ENCODE data around the gene PIK3AP1.

The PIK3AP1 gene

DNA sequence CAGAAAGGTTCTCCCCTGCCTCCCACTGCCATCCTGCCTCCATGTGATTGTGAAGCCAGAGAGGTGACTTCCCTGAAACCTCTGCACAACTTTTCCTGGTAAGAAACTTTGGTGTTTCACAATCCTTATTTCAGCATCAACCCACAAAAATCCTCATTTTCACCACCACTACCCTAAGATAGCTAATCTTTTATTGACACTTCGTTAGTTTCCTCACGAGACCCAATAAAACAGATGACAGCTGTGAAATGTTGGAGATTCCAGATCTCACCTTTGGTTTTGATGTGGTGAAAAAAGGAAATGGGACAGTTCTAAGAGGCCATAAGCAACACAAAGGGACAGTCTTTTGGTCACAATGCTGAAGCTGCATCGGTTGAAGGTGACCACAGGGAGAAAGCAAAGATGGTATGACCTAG, 73.6 kb downstream of the PIK3AP1 start:
- DNase-seq (ENCODE audit: insufficient read length, low spot score) (no peak), FAIRE-seq (no peak)

DNA sequence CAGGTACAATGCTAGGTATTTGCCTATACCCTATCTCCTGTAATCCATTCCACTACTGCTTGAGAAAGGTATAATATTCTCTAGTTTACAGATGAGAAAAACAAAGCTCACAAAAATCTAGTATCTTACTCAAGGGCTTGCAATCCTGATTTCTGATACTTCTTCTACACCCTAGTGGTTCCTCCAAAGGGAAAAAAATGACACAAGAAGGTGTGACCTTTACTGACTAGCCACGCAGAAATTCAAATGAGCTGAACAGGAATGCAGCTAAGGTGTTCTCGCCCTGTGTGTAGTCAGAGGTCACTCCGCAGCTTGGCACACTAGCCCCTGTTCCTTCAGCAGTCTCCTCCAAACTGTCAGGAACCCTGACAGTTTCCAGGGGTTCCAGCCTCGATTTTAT, 74.0 kb downstream of the PIK3AP1 start:
- DNase-seq (ENCODE audit: insufficient read length, low spot score) (no peak), FAIRE-seq (no peak)

DNA sequence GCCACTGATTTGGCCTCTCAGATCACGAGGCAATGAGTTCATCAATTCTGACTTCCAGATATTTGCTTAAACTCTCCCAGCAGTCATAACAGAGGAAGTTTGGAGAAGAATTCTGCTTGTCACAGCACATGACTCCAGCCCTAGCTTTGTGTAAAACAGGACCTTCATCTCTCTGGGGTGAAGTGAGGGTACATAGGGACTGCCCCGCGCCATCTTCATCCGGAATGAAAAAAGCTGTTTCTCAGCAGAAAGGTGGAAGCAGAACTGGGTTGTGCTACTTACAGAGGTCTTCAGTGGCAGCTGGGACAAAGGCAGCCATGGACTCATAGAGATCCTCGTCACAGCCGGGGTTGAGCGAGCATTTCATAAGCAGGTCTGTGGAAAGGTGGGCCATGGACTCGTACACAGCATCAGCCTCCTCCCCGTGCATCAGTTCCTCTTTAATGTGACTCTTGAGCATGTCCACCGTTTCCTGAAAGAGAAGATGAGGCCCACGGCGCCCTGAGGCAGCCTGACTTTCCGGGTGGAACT, 75.1 kb downstream of the PIK3AP1 start:
- no peak for FAIRE-seq
- DNase-seq (ENCODE audit: insufficient read length, low spot score): no peak

DNA sequence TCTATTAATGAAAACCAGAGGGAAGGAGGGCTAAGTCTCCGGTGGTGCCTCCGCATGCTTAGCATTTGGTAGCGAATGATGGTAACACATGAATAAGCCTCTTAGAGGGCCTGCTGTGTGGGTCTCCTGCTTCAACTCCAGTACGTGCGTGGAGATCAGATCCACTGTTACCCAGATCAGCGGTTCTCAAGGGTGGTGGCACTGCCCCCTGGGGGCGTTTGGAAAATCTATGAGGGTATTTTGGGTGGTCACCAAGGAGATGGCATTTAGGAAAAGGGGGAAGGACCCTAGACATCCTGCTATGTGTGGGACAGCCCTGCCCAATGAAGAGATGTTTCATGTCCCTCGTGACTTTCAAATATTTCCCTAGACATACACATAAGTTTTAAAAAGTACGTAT, 76.4 kb downstream of the PIK3AP1 start:
- FAIRE-seq: no peak
- DNase-seq (ENCODE audit: insufficient read length, low spot score): no peak

DNA sequence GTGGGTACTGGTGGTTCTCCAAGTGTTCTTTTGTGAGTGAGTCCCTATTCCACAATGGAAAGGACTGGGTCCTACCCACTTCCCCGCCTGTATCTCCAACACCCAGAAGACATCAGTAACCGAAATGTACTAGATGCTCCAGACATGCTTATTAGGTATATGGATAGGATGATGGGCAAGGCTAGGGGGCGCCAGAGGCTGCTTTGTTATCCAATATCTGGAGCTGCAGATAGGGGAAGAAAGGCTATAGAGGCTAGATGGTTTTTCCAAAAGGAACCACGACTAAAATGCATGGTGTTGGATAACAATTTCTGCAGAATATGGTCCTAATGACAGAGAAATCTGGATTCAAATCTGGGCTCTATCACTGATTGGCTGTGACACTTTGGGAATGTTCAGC, 77.3 kb downstream of the PIK3AP1 start:
- FAIRE-seq: no peak
- DNase-seq (ENCODE audit: insufficient read length, low spot score): peak; percentile 28

DNA sequence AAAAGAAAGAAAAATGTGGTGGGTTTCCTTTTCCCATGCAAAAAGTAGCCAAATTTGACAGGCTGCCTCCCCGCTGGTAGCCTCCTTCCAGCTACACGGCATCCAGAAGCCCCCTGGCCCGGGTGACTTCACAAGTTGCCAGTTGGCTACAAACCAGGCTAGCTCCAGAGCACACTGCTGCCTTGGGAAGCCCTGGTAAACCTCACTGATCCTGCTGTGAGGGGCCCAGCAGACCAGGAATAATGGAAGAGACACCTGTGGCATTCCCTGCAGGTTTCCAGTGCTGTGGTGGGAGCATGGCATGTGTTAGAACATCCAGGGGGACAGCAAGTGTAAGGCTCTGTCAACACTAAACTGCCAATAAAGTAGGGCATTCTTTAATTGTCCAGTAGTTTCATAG, 77.8 kb downstream of the PIK3AP1 start:
- no peak for FAIRE-seq
- no peak for DNase-seq (ENCODE audit: insufficient read length, low spot score)

DNA sequence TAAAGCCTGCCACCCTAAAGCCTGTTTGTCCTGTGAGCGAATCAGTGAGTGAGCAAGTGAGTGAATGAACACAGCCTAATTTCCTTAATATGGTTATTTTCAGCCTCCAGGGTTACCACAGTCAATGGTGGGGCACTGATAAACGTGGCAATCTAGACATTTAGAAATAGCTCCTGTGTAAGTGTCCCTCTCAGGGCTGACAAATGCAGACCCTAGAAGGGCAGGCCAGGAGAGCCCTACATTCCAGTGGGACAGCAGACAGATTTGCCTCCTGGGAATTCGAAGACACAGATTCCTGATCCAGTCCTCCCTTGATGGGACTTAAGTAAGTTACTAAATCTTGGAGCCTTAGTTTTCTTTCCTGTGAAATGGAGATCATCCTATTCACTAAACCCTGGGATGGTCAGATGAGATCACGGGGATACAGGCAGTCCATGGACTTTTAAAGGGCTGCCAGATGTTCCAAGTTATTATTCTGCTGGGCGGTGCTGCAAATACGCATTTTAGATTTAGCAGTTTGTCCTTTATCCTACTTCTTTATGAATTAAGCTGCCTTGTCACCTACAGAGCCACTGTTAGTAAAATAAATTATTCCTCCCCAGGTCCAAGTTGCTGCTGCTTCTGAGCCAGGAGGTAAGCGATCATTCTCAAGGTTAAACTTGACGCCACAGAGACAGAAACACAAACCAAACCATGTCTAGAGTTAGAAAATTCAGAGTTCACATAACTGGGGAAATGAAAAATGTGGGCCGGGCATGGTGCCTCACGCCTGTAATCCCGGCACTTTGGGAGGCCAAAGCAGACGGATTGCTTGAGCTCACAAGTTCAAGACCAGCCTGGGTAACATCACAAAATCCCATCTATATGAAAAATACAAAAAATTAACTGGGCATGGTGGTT, 78.7 kb downstream of the PIK3AP1 start:
- FAIRE-seq (no peak), DNase-seq (ENCODE audit: insufficient read length, low spot score) (no peak)

DNA sequence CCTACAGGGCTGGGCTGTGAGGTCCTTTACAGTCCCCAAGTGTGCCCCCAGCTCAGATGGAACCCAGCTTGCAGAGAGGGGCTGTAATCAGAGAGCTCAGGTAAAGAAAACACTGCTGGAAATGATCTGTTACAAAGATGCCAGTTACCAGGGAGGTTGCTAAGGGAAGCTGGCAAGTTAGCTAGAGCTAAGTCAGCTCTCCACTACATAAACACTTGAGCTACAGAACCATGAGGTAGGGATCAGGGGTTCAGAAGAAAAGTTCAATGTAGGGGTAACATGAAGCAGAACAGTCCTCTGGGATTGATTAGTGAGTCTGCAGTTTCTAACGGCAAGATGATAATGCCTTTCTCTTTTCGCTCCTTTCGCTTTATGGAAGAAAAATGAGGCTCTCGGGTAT, 80.4 kb downstream of the PIK3AP1 start:
- DNase-seq (ENCODE audit: insufficient read length, low spot score) (no peak), FAIRE-seq (no peak)

DNA sequence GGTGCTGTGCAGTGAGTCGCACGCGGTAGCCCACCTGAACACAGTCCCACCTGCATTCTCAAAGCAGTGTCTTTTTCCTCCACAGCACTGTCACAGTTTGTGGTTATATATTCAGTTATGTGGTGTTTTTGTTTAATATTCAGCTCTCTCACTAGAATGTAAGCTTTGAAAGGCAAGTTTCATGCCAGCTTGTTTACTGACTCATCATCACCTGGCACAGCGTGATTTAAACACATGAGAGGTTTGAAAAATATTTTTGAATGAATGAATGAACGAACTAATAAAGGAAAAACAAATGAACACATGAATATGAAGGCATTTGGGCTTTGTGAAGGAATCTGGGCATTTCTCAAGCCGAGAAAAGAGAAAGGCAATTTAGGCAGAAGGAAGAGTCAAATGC, 81.6 kb downstream of the PIK3AP1 start:
- FAIRE-seq (no peak), DNase-seq (ENCODE audit: insufficient read length, low spot score) (no peak)

DNA sequence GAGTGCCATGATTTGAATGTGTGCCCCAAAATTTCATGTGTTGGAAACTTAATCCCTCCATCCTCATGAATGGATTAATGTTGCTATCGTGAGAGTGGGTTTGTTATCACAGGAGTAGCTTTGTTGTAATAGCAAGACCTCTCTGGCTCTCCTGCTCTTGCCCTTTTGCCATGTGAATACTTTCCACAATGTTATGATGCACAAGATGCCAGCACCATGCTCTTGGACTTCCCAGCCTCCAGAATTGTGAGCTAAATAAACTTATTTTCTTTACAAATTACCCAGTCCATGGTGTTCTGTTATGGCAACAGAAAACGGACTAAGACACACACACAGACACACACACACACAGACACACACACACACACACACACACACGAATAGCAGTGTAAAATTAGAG, 82.2 kb downstream of the PIK3AP1 start:
- DNase-seq (ENCODE audit: insufficient read length, low spot score) (no peak), FAIRE-seq (no peak)

DNA sequence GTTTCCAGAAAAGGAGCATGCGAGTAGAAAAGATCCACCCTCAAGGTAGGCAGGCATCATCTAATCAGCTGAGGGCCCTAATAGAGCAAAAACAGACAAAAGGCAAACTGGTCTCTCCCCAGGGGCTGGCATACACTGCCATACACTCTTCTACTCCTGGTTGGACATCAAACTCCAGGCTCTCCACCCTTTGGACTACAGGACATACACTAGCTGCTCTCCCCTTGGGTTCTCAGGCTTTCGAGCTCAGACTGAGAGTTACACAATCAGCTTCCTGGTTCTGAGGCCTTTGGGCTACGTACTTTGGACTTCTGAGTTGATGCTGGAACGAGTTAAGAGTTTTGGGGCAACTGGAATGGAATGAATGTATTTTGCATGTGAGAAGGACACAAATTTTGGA, 82.6 kb downstream of the PIK3AP1 start:
- FAIRE-seq (no peak), DNase-seq (ENCODE audit: insufficient read length, low spot score) (no peak)

DNA sequence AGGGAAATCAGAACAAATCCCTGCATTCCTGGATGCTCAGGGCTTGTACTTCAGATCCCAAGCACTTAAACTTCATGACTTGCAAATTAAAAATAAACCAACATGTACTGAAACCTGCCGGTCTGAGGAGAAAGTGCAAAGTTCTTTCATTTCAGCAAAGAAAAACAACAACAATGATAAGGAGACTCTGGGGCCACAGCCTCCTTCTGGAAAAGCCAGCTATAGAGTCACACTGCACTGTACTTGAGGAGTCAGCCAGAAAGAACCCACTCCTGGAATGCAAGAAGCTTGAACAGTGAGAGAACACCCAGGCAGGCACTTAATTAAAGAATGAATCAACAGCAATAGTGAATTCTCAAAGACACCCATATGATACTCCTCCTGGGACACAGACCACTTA, 83.8 kb downstream of the PIK3AP1 start:
- no peak for FAIRE-seq
- DNase-seq (ENCODE audit: insufficient read length, low spot score): no peak

DNA sequence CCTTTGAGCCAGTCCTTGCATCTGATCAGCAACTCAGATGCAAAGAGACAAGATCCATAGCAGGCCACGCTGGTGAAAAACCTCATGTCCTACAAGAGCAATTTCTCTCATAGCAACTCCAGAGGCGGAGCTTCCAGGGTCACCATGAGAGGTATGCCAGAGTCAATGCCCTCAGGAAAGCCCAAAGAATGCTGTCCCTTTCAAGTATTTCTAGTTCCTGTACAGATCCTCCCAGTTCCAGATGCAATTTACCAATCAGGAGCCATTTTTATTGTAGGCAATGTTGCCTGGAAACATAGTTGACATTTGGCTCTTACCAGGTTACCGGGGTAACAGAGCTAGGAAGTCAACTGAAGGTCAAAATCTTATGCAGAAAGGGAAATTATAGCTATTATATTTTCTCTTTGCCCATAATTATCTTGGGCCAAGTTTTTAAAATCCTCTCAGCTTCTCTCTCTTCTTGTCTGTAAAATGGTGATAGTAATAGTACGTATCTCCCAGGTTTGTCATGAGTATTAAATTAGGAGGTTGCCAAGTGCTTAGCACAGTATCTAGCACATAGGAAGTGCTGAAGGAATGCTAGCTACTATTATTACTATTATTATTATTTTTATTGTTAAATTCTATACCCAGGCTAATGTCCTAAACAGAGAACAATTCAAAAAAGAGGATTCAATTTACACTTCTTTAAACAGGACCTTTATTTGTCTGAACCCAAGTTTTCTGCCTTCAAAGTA, 87.2 kb downstream of the PIK3AP1 start:
- FAIRE-seq: no peak
- DNase-seq (ENCODE audit: insufficient read length, low spot score): no peak

DNA sequence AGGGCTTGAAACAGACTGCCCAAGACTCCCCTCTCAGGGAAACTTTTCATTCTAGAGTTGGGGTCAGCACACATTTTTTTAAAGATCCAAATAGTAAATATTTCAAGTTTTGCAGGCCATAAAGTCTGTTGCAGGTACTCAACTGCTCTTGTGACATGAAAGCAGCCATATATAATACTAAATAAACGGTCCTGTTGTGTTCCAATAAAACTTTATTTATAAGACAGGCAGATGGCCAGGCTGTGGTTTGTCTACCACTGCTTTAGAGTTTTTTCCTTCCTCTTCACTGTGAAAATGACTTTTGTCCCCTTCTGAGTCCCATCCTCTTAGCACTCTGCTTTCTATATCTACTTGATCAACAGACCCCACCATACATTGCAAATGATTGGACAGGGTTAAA, 93.0 kb downstream of the PIK3AP1 start:
- FAIRE-seq: no peak
- DNase-seq (ENCODE audit: insufficient read length, low spot score): no peak

DNA sequence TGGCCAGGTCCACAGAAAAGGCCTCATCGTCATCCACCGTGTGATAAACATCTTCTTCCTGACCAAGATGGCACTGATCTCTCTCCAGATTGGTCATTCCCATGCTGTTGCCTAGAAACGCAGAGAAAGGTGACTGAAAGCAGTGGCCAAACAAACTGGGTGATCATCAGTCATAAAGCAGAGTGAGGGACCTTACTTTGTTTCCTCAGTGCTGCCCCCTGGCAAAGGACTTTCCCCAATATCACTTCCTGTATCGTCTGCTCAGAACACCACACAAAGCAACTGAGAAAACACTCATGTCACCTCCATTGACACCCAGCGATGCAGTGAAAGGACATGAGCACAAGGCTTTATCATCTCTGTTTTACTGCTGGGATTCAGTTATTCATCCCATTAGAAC, 93.5 kb downstream of the PIK3AP1 start:
- DNase-seq (ENCODE audit: insufficient read length, low spot score) (no peak), FAIRE-seq (peak; percentile 13)

DNA sequence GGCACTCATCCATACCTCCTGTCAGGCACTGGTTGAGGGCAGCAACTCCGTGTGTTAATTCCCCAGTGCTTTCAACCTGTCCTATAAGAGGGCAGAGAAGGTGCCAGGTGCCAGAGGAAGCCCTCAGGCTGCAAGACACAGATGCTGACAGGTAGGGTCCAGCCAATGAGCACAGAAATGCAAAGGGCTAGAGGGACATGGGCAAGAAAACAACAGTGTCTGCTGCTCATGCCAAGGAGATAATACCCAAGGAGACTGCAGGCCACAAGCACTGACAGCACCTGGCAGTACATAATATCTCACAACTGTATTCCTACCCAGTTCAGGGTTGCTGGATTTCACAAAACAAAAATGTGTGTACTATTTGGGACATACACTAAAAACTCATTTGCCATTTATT, 95.1 kb downstream of the PIK3AP1 start:
- no peak for FAIRE-seq
- DNase-seq (ENCODE audit: insufficient read length, low spot score): no peak

DNA sequence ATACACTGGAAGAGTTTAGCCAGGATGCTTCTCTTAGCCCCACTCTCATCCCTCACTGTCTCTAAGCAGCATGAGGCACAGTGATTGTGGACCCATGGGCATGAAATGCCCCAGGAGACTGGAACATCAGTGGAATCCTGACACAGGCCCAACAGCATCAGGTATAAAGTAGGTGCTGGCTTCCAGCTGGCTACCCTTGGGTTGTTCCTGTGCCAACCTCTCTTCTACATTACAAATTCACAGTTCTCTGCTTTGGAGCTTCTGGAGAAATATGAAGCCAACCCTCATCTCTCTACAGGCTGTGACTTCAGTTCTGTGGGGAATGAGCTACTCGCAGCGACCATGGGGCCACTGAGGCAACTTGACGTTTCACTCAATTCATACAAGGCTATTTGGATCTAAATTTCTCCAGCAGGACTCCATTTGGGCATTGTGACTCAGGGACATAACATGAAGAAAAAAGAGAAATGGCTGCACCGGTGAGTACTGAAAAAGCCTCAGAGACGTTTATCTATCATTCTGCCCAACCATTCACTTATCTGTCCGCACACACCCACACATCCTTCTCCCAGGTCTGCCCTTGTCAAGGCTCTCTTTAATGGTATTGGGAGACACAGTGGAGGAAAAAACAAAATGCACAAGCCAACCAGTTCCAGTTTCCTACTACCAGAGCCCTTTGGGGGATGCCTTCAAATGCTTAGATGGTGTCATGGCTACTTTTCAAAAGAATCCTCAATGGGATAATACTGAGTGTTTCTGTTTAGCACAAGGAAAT, 98.1 kb downstream of the PIK3AP1 start:
- no peak for DNase-seq (ENCODE audit: insufficient read length, low spot score)
- no peak for FAIRE-seq

DNA sequence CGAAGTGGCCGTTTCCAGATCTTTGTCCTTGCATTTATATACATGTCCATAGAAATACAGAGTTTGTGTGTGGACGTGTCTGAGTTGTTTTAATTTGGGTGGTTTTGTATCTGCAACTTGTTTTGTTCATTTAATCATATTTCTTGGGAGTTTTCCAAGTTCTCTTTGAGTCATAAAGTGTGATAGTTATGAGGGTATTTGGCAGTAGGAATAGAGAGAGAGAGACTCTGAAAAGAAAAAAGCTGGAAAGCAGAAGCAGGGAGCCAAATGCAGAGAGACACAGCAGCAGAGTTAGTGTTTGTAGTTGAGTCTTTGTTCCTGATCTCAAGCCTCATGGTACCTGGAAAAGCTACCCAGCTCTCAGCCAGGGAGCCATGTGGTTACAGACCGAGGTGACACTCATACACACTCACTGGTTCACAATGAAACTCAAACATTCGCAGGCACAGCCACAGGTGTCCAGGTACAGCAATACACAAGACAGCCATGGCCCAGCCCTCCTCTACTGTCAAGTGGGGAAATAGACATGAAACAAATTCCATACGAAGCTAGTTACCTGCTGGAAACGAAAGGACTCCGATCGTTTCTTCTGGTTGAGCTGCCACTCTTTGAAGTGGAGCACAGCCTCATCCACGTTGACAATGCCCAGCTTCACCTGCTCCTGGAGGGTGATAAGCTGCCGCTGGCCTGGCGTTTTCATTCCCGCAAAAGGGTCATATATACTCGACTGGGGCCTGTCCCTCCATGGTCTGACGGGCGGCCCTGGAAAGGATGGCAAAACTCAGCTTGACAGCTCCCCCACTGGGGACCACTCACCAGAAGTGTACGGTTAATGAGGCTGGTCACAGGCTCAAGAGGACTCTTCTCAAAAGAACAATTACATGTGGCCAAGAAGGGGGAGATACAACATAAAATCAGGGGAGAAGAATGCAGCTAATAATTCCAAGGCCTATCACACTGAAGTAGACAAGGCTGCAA, 100.2 kb downstream of the PIK3AP1 start:
- no peak for FAIRE-seq

DNA sequence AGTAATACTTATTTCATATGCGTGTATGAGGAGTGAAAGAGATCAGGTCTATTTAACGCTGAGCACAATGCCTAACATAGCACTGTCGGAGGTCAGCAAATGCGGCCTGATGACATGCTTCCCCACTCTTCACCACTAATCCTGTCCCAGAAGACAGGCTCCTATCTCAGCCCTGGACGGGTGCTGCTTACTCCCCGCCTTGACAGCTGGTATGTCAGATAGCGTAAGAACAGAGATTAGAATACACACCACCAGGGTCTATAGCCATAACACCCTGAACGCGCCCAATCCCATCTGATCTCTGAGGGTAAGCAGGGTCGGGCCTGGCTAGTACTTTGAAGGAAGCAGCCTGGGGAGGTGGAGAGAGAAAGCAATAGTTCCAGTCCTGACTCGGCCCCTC, 101.2 kb downstream of the PIK3AP1 start:
- no peak for FAIRE-seq

More for the DNA sequence above, 100.2 kb downstream of the PIK3AP1 start:
- no peak for DNase-seq (ENCODE audit: insufficient read length, low spot score)

DNA sequence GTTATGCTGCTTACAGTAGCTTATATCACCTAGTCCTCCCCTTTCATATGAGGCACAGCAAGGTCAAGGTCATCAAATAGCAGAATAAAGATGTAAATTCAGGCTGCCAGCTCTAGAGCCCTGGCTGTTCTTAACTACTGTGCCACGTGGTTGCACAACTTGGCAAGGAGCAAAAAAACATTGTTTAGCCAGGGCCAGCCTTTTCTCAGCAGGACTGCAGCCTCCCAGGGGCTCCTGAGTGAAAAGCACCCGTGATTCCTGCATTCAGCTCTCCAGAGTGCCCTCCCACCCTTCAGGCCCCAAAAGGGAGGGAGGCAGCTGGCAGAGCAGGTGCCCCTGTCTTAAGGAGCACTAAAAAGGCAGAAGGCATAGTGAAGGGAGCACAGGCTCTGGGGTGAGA, 101.7 kb downstream of the PIK3AP1 start:
- DNase-seq (ENCODE audit: insufficient read length, low spot score): no peak
- no peak for FAIRE-seq

More for the DNA sequence above, 101.2 kb downstream of the PIK3AP1 start:
- DNase-seq (ENCODE audit: insufficient read length, low spot score): no peak
